Fibroblast of lung (primary cell): ENCODE measurements around the gene TTC21B. TPM values are rescaled to one million over a fixed set of nuclear protein-coding genes. Genes with fewer than 3 reads are reported as not detected.

Source experiments
- DNase-seq, 2 donors: peaks; one replicate each; pipeline versions ENCODE4 v3.0.0 to v3.0.0-alpha.2; 2010; ENCODE audit warnings: low read depth in 2 of 2
- H2AFZ ChIP-seq: 2 replicates; pipeline ENCODE4 v1.5.1; 2012; ENCODE audit warnings: low read length, control low read depth, inconsistent platforms
- H3K27ac ChIP-seq: 2 replicates; pipeline ENCODE4 v1.5.1; 2011; ENCODE audit warnings: low read length, control low read depth; ENCODE audit not compliant: insufficient read depth
- H3K27me3 ChIP-seq: 2 replicates; pipeline ENCODE4 v1.5.1; 2011; ENCODE audit warnings: mild to moderate bottlenecking, low read length; ENCODE audit not compliant: control insufficient read depth, insufficient read depth
- H3K36me3 ChIP-seq: 2 replicates; pipeline ENCODE4 v1.5.1; 2011; ENCODE audit warnings: low read length; ENCODE audit not compliant: control insufficient read depth, insufficient read depth
- H3K4me1 ChIP-seq: 2 replicates; pipeline ENCODE4 v1.5.1; 2011; ENCODE audit warnings: low read length; ENCODE audit not compliant: control insufficient read depth, insufficient read depth; ENCODE audit errors: extremely low read depth
- H3K4me2 ChIP-seq: 2 replicates; pipeline ENCODE4 v1.5.1; 2011; ENCODE audit warnings: low read length, control low read depth; ENCODE audit not compliant: insufficient read depth; ENCODE audit errors: extremely low read depth
- H3K4me3 ChIP-seq, 4 experiments: fragments of 200-600 bp in 1 of 4; sonication (generic) in 1 of 4; replicated peaks in 1 of 4; 2 replicates each; pipeline ENCODE4 v1.5.1; 2011 to 2016; ENCODE audit warnings: low read length in 4 of 4, low read depth in 3 of 4, mild to moderate bottlenecking in 3 of 4, control low read depth in 2 of 4, inconsistent platforms in 1 of 4, mixed read lengths in 1 of 4; ENCODE audit not compliant: insufficient read depth in 1 of 4; ENCODE audit errors: control extremely low read depth in 1 of 4
- H3K79me2 ChIP-seq: 2 replicates; pipeline ENCODE4 v1.5.1; 2012; ENCODE audit warnings: mild to moderate bottlenecking, low read length, inconsistent platforms; ENCODE audit not compliant: control insufficient read depth, insufficient read depth
- H3K9ac ChIP-seq: 2 replicates; pipeline ENCODE4 v1.5.1; 2011; ENCODE audit warnings: mild to moderate bottlenecking, low read length, control low read depth; ENCODE audit not compliant: insufficient read depth
- H3K9me3 ChIP-seq: 2 replicates; pipeline ENCODE4 v1.5.1; 2012; ENCODE audit warnings: low read depth, low read length; ENCODE audit not compliant: control insufficient read depth, insufficient read depth
- H4K20me1 ChIP-seq: 2 replicates; pipeline ENCODE4 v1.5.1; 2011; ENCODE audit warnings: low read length; ENCODE audit not compliant: control insufficient read depth, insufficient read depth; ENCODE audit errors: extremely low read depth
- CTCF ChIP-seq, 2 donors: IDR thresholded peaks in 1 of 2; conservative IDR thresholded peaks in 1 of 2; 1 replicate in 1 of 2; 2 replicates in 1 of 2; pipeline ENCODE4 v1.5.1; 2011 to 2012; ENCODE audit warnings: low read length in 2 of 2, control low read depth in 1 of 2, inconsistent platforms in 1 of 2, low read depth in 1 of 2, mild to moderate bottlenecking in 1 of 2
- EZH2 ChIP-seq: IDR thresholded peaks from 2 replicates; pipeline ENCODE4 v1.5.1; 2012; ENCODE audit warnings: low read length, control low read depth, mild to moderate bottlenecking; ENCODE audit errors: missing control alignments
- polyA plus RNA-seq, 2 donors: library from polyadenylated mRNA; depleted of rRNA in 1 of 2; stranded (reverse) in 1 of 2; unstranded in 1 of 2; fragments of >200 nt; gene quantifications; 2 replicates each; pipeline ENCODE4 v1.2.1, GENCODE V29; 2011 to 2012; ENCODE audit warnings: missing spikeins in 1 of 2
- total RNA-seq: library from RNA; depleted of rRNA; stranded (reverse); fragments of >200 nt; gene quantifications from 2 replicates; pipeline ENCODE4 v1.2.1, GENCODE V29; 2014

Gene TTC21B
- total and polyA plus RNA-seq, 2 donors (not counting 1 experiment from before 2014, with no cell fraction given) = 6.3 to 28.6 TPM

- no peaks in the 10 kb centered on the region for H3K79me2 ChIP-seq
- DNase-seq = peak in 1 of 2 donors; percentile 45
- no peaks in the 10 kb centered on the region for H3K9me3 ChIP-seq
- H4K20me1 ChIP-seq = no peaks in the 10 kb centered on the region
- TF ChIP-seq EZH2 (no peak), CTCF (conservative IDR thresholded peaks at IDR 0.05 in 1 of 2, IDR thresholded peaks at IDR 0.05 in 1 of 2; ENCODE audit: low read depth in 1 of 2, low read length in 2 of 2) (no peak)
- no peak overlapping the region for H3K4me2 ChIP-seq
- H3K9ac ChIP-seq = no peak overlapping the region
- no peaks in the 10 kb centered on the region for H3K36me3 ChIP-seq
- no peaks in the 10 kb centered on the region for H3K27me3 ChIP-seq
- no peaks in the 10 kb centered on the region for H3K4me1 ChIP-seq
- H3K27ac ChIP-seq = no peak overlapping the region
- H3K4me3 ChIP-seq = no peak overlapping the region
- no peak overlapping the region for H2AFZ ChIP-seq
Observed at GRCh38 chr2:165876712-165877111, 76.9 kb downstream of the TTC21B start.

- no peak for DNase-seq
Observed at GRCh38 chr2:165876269-165876668, 77.3 kb downstream of the TTC21B start.

DNA sequence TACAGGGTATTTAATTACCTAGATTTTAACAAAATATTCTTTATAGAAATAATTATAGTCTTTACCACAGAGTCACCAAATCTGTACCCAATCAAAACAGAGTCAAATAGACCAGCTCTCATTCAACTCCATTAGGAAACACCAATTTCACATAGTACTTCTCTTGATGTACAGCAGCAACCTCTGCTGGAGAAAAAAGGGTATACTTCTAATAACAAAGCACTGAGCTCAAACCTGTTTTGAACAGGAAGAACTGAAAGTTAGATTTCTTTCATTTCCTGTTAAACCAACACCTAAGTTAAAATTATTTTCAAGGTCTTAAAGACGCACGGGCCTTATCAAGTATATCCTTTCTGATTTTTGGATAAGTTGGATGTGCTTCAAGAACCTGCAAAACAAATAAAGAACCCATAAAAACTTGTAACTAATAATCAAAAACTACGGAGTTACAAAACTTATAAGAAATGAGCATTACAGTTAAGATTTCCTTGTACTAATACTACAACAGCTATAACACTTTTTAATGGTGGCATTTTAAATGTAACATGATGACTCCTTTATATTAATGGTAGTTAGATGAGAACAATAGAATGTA lies 79.0 kb downstream of the TTC21B start:
- no peaks in the 10 kb centered on the region for H4K20me1 ChIP-seq
- H3K4me2 ChIP-seq = no peak overlapping the region
- H3K4me1 ChIP-seq = no peaks in the 10 kb centered on the region
- H3K36me3 ChIP-seq = no peaks in the 10 kb centered on the region
- no peaks in the 10 kb centered on the region for H3K27me3 ChIP-seq
- no peak for TF ChIP-seq EZH2
- TF ChIP-seq CTCF (conservative IDR thresholded peaks at IDR 0.05 in 1 of 2, IDR thresholded peaks at IDR 0.05 in 1 of 2; ENCODE audit: low read depth in 1 of 2, low read length in 2 of 2) = peak; percentile 66 to 67
- no peak overlapping the region for H3K4me3 ChIP-seq
- no peak overlapping the region for H3K9ac ChIP-seq
- H3K79me2 ChIP-seq = no peaks in the 10 kb centered on the region
- H3K27ac ChIP-seq = no peak overlapping the region
- H2AFZ ChIP-seq = no peak overlapping the region
- DNase-seq = peak; percentile 61 to 81
- H3K9me3 ChIP-seq = no peaks in the 10 kb centered on the region

More at GRCh38 chr2:165876269-165876668, 77.3 kb downstream of the TTC21B start:
- TF ChIP-seq EZH2 (no peak), CTCF (conservative IDR thresholded peaks at IDR 0.05 in 1 of 2, IDR thresholded peaks at IDR 0.05 in 1 of 2; ENCODE audit: low read depth in 1 of 2, low read length in 2 of 2) (no peak)
- H3K79me2 ChIP-seq = no peaks in the 10 kb centered on the region
- no peaks in the 10 kb centered on the region for H3K27me3 ChIP-seq
- H3K4me3 ChIP-seq = no peak overlapping the region
- H3K9me3 ChIP-seq = no peaks in the 10 kb centered on the region
- no peaks in the 10 kb centered on the region for H4K20me1 ChIP-seq
- H3K4me1 ChIP-seq = no peaks in the 10 kb centered on the region
- H3K27ac ChIP-seq = no peak overlapping the region
- no peak overlapping the region for H3K4me2 ChIP-seq
- H2AFZ ChIP-seq = no peak overlapping the region
- no peaks in the 10 kb centered on the region for H3K36me3 ChIP-seq
- H3K9ac ChIP-seq = no peak overlapping the region
